Stimulated activated memory B cell treated with anti-CD40 and anti-IgM and Interleukin-4, amounts not matched to agents 10 μg/mL and 1 μg/mL and 100 μg/mL, for 72 hours (primary cell): ENCODE results near the gene SCD5.
"Not testable (repeated sequence)": the region's sequence is repeated elsewhere in the genome, so short reads cannot be mapped to it uniquely, and the experiment has no call there.

ENCODE experiments used
- ATAC-seq: fragments of 150-1000 bp; cut with Tn5 transposase; 2 replicates; pipeline ENCODE4 v1.10.0; 2021
- H3K27ac Mint-ChIP-seq: one replicate; pipeline ENCODE4 v1.8.0; 2022; ENCODE audit warnings: mild to moderate bottlenecking, mixed read lengths
- H3K27me3 Mint-ChIP-seq: one replicate; pipeline ENCODE4 v1.8.0; 2022; ENCODE audit warnings: mixed read lengths
- H3K36me3 Mint-ChIP-seq: one replicate; pipeline ENCODE4 v1.8.0; 2022; ENCODE audit warnings: mixed read lengths
- H3K4me1 Mint-ChIP-seq: one replicate; pipeline ENCODE4 v1.8.0; 2022; ENCODE audit warnings: mixed read lengths
- H3K4me3 Mint-ChIP-seq: one replicate; pipeline ENCODE4 v1.8.0; 2022; ENCODE audit warnings: mild to moderate bottlenecking, moderate library complexity, mixed read lengths
- H3K9me3 Mint-ChIP-seq: one replicate; pipeline ENCODE4 v1.8.0; 2022; ENCODE audit warnings: mixed read lengths

The SCD5 gene

DNA sequence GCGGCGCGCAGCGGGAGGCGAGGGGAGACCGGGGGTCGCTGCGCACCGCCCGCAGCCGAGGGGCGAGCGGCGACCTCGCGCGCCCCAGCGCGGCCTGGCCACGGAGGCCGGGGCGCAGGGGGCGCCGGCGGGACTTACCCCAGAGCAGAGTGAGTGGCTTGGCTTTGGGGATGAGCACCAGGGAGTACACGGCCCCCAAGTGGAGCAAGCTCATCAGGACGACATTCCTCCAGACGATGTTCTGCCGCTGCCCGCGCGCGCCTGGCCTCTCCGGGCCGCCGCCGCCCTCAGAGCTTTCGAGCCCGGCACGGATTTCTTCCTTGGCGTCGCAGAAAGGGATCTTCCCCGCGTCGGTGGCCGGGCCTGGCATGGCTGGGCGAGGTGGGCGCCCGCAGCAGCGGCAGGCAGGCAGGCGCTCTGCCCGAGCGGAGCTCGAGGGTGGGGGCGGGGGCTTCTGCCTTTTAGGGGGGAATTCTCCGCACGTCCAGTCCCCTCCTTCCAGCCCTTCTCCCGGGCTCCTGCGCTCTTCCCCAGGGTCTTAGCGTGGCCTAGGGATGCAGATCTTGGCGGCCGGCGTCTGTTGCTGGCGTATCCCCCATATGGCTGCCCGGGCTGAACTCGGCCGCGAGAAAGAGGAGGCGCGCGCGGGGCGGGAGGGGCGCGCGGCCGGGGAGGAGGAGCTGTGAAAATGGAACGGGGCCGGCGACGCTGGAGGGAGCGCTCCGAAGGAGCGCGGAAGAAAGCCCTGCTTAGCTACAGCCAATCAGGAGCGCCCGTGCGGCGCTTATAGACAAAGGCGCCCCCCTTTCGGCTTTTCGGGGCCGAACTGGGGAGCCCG, at the start of gene SCD5:
Gene SCD5 (minus strand): TSS at position 629 of the 838 bp plus-strand sequence. CDS start 259 bp downstream, at position 370.
- peaks cover 19% of the 10 kb centered on the region for H3K4me1 Mint-ChIP-seq
- H3K9me3 Mint-ChIP-seq = no peaks in the 10 kb centered on the region
- H3K27me3 Mint-ChIP-seq = peaks cover 72% of the 10 kb centered on the region
- no peaks in the 10 kb centered on the region for H3K36me3 Mint-ChIP-seq
- H3K27ac Mint-ChIP-seq = no peak within 1 kb of the TSS
- H3K4me3 Mint-ChIP-seq = peak within 1 kb of the TSS; percentile 81
- ATAC-seq = peak; percentile 79

DNA sequence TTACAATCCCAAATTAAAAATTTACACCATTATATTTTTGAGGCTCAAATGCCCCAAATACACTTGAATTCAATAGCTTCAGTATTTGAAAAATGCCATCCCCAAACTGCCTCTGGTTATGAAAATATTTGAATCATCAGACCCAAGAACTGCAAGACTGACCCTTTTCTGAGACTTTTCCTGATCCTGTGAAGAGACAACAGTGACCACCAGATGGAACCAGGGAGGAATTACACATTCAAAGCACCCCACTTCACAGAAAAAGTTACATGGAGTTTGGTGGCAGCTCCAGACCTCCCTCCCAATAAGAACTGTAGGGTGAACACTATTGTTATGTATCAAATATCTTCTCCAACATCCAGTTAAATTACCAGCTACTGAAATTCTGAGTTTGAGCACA, 44.0 kb upstream of the SCD5 start:
- Mint-ChIP-seq H3K4me1 (no peaks in the 10 kb centered on the region), H3K4me3 (no peak overlapping the region), H3K27ac (no peak overlapping the region), H3K36me3 (peaks cover 63% of the 10 kb centered on the region), H3K27me3 (no peaks in the 10 kb centered on the region), H3K9me3 (no peaks in the 10 kb centered on the region)
- ATAC-seq = no peak

DNA sequence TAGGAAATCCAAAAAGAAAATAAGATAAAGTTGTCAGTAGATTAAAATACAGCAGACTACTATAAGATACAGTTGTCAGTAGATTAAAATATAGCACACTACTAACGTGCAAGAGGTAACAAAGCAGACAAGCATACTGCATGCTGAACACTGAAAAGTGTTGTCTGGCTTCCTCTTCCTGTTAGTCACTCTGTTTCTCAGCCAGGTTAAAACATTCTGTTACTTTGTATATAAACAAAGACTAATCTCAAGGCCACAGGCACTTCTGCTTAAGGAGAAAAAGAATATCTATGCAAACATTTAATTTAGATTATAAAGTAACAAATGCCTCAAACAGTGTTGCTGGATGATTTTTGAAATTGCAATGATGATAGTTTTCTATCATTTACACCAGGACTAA, 41.0 kb upstream of the SCD5 start:
- Mint-ChIP-seq H3K9me3 (no peaks in the 10 kb centered on the region), H3K27ac (no peak overlapping the region), H3K4me1 (no peaks in the 10 kb centered on the region), H3K27me3 (no peaks in the 10 kb centered on the region), H3K36me3 (peaks cover 51% of the 10 kb centered on the region), H3K4me3 (no peak overlapping the region)
- ATAC-seq = no peak

DNA sequence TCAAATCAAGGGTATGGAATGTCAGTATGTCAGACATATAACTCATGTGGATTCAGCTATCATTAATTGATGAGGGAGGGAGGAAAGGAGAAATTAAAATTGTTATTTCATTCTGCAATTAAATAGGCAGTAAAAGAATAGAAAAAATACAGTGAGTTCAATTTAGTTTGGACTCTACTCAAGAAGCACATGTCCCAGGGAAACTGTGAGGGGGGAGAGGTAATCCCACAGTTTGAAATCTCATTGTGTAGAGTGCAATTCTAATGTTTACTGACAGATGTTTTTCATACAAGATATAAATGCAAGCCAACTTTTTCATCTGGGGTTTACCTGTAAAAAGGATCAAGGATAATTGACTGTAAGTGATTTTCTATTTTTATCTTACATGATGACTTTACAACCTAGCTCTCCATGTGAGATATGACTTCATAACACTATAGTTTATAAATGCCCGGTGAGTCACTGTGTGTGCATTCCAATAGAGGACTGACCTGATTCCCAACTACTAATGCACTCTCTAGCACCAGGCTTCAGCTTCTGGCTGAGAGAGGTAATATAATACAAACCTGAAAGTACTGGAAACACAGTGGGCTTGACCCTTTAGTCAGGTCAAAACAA, 35.2 kb upstream of the SCD5 start:
- Mint-ChIP-seq H3K4me3 (no peak overlapping the region), H3K9me3 (peaks cover 3% of the 10 kb centered on the region), H3K4me1 (no peaks in the 10 kb centered on the region), H3K27ac (no peak overlapping the region), H3K27me3 (no peaks in the 10 kb centered on the region), H3K36me3 (peaks cover 48% of the 10 kb centered on the region)
- ATAC-seq = no peak

DNA sequence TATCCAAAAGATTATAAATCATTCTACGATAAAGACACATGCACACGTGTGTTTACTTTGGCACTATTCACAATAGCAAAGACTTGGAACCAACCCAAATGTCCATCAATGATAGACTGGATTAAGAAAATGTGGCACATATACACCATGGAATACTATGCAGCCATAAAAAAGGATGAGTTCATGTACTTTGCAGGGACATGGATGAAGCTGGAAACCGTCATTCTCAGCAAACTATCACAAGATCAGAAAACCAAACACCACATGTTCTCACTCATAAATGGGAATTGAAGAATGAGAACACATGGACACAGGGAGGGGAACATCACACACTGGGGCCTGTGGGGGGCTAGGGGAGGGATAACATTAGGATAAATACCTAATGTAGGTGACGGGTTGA, 34.5 kb upstream of the SCD5 start:
- H3K4me3 Mint-ChIP-seq, ATAC-seq, H3K27me3 Mint-ChIP-seq, H3K27ac Mint-ChIP-seq, H3K4me1 Mint-ChIP-seq, H3K9me3 Mint-ChIP-seq: not testable (repeated sequence)
- peaks cover 48% of the 10 kb centered on the region for H3K36me3 Mint-ChIP-seq

DNA sequence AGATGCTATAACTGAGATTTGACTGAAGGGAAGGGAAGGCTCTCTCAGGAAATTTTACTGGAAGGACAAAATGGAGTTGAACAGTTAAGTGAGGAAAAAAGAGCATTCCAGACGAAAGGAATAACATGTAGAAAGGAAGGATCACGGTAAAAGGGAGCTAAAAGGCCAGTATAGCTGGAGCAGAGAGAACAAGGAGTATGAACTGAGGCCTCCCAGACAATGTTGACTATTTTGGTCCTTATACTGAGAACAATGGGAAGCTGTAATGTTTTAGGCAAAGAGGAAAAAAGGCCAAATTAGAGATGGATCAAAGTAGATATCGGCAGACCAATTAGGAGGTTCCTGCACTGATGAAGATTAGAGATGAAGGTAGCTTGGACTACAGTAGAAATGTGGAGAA, 26.8 kb upstream of the SCD5 start:
- no peak overlapping the region for H3K27ac Mint-ChIP-seq
- ATAC-seq = no peak
- no peaks in the 10 kb centered on the region for H3K4me1 Mint-ChIP-seq
- H3K9me3 Mint-ChIP-seq = no peaks in the 10 kb centered on the region
- peaks cover 52% of the 10 kb centered on the region for H3K36me3 Mint-ChIP-seq
- no peaks in the 10 kb centered on the region for H3K27me3 Mint-ChIP-seq
- no peak overlapping the region for H3K4me3 Mint-ChIP-seq

DNA sequence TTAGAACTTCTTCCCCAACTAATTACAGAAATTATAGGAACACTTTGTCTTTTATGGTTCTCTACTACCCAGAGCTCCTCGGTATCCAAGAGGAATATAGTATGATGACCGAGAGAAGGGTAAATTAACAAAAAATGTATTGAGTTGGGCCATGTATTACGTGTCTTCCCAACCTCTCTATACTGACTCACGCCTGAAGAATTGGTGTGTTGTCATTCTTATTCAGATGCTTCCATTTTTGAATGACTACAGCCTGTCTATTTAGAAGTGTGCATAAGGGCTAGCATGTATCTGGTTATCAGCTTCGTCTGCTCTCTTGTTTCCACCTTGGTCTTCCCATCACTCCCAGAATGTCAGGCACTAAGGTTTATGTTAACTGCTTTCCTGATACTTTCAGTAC, 24.5 kb upstream of the SCD5 start:
- no peak for ATAC-seq
- Mint-ChIP-seq H3K27ac (no peak overlapping the region), H3K36me3 (peaks cover 70% of the 10 kb centered on the region)

DNA sequence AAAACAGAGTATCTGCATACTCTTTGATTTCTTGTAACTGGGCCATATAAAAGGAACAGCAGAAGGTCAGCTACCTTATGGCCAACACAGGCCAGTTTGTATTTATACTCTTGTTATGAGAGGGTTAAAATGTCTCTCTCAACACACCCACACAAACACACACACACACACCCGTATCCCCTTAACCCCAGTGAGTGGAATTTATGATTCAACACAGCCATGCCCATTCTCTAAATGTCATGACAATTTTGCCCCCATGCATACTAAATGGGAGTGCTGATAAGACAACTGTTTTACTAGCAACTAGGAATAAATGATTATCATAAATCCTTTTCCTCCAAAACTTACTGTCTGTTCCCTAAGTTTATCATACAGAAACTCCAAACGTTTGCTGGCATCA, 22.1 kb upstream of the SCD5 start:
- H3K4me3 Mint-ChIP-seq = no peak overlapping the region
- H3K27ac Mint-ChIP-seq = no peak overlapping the region
- no peaks in the 10 kb centered on the region for H3K4me1 Mint-ChIP-seq
- H3K36me3 Mint-ChIP-seq = peaks cover 67% of the 10 kb centered on the region
- no peaks in the 10 kb centered on the region for H3K9me3 Mint-ChIP-seq
- ATAC-seq = no peak
- no peaks in the 10 kb centered on the region for H3K27me3 Mint-ChIP-seq

More for the DNA sequence above, 24.5 kb upstream of the SCD5 start:
- H3K27me3 Mint-ChIP-seq = no peaks in the 10 kb centered on the region
- no peaks in the 10 kb centered on the region for H3K4me1 Mint-ChIP-seq
- no peaks in the 10 kb centered on the region for H3K9me3 Mint-ChIP-seq
- H3K4me3 Mint-ChIP-seq = no peak overlapping the region

DNA sequence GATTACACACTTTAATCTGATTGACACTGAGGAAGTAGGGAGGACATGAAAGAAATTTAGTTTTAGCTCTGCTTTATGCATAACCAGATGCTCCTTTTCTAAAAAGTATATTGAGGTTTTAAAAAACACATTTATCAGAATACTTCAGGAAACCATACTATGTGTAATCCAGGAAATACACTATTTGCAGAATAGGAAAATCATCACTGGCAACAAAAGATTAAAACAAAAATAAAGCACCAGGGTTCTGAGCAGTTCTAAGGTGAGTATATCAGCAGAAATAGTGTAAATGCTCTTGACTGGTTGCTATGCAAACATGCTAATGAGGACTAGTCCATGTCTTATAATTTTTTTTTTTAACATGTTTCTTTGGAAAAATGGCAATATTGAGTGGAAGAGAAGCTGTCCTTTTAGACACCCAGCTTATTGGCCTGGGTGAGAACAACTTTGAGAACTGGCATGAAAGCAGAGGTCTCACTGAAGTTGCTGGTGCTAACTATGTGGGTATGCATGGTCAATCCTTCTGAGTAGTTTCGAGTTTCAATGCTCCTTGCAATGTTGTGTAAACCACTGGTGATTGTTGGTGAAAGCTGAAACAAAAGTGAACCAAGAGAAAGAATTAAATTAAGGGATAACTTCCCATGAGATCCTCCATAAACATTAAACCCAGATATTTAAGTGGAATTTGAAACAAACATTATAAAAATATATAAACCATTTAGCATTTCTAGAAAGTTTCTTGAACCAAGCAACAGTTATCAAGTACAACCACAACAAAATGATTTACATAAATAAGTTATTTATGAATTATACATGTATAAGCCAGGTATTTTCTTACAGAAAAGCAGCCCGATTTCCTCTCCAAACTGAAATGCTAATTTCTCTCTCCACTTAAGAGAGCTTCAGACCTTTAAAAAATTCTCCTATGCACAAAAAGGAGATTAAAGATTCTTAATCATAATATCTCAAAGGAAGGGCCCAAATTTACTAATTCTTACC, 20.4 kb upstream of the SCD5 start:
- H3K4me3 Mint-ChIP-seq = no peak overlapping the region
- H3K27me3 Mint-ChIP-seq = no peaks in the 10 kb centered on the region
- H3K9me3 Mint-ChIP-seq = no peaks in the 10 kb centered on the region
- no peak overlapping the region for H3K27ac Mint-ChIP-seq
- ATAC-seq = no peak
- H3K36me3 Mint-ChIP-seq = peaks cover 55% of the 10 kb centered on the region
- no peaks in the 10 kb centered on the region for H3K4me1 Mint-ChIP-seq

DNA sequence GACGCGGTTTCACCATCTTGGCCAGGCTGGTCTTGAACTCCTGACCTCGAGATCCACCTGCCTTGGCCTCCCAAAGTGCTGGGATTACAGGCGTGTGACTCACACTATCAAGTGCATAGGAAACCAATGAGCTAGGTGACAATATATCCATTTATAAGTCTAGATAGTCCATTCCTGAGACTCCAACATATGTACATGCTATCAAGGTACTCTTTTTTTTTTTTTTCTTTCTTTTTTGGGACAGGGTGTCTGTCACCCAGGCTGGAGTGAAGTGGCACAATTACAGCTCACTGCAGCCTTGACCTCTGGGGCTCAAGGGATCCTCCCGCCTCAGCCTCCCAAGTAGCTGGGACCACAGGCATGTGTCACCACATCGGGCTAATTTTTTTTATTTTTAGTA, 18.3 kb upstream of the SCD5 start:
- H3K27ac Mint-ChIP-seq, H3K27me3 Mint-ChIP-seq, H3K4me3 Mint-ChIP-seq, ATAC-seq, H3K4me1 Mint-ChIP-seq, H3K9me3 Mint-ChIP-seq: not testable (repeated sequence)
- peaks cover 39% of the 10 kb centered on the region for H3K36me3 Mint-ChIP-seq

DNA sequence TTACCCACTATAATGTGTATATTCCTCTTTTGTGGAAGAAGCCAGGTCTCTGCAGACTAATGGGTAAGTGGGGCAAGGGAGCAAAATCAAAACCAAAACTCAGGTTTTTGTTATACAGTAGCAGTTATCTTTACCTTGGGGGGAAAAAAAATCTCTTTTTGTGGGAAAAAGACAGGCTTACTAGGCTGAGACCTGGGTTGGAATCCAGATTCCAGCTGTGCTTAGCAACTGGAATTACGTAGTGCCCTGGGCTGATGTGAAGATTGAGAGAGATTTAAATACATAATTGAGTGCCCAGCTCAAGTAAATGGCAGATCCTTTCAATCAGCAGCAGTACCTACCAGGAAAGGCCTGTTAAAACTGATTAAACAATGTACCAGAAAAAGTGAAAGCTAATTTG, 15.4 kb upstream of the SCD5 start:
- Mint-ChIP-seq H3K4me1 (no peaks in the 10 kb centered on the region), H3K27ac (no peak overlapping the region), H3K27me3 (no peaks in the 10 kb centered on the region), H3K9me3 (no peaks in the 10 kb centered on the region), H3K4me3 (no peak overlapping the region), H3K36me3 (peaks cover 17% of the 10 kb centered on the region)
- no peak for ATAC-seq

DNA sequence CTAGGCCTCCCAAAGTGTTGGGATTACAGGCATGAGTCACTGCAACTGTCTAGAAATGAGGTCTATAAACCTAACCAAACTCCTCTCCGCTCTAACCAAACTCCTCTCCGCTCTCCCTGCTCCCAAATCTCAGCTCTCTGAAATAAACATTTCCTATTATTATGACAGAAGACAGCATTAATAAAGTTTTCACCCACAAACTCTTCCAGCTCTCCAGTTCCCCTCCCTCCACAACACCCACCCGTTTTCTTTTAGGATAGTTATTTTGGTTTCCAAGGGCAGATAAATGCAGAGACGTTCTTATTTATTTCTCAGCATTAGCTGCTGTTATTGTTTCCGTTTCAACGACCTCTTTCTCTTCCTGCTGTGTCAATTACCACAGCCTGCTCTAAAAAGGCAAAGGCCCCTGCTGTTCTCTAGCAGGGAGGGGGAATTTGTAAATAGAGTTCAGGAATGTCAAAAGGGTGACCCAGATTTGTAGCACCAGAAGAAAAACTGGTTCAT, 13.3 kb upstream of the SCD5 start:
- Mint-ChIP-seq H3K36me3 (peaks cover 3% of the 10 kb centered on the region), H3K4me3 (no peak overlapping the region), H3K27ac (no peak overlapping the region), H3K9me3 (peaks cover 3% of the 10 kb centered on the region), H3K4me1 (no peaks in the 10 kb centered on the region), H3K27me3 (no peaks in the 10 kb centered on the region)
- ATAC-seq = no peak

DNA sequence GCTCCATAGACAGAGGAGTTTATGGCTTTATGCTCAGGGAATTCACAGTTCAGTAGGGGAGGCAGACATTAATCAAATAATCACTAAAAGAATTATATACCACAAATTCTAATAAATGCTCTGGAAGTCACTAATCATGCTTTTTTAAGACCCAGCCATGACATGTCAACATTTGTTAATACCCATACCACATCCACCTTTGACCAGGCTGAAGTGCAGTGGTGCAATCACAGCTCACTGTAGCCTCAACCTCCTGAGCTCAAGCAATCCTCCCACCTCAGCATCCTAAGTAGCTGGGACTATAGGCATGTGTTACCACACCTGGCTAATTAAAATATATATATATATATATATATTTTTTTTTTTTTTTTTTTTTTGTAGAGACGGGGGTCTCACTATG, 12.8 kb upstream of the SCD5 start:
- no peak overlapping the region for H3K4me3 Mint-ChIP-seq
- no peaks in the 10 kb centered on the region for H3K4me1 Mint-ChIP-seq
- H3K9me3 Mint-ChIP-seq = peaks cover 3% of the 10 kb centered on the region
- H3K27me3 Mint-ChIP-seq = no peaks in the 10 kb centered on the region
- H3K27ac Mint-ChIP-seq = no peak overlapping the region
- ATAC-seq = no peak
- no peaks in the 10 kb centered on the region for H3K36me3 Mint-ChIP-seq

DNA sequence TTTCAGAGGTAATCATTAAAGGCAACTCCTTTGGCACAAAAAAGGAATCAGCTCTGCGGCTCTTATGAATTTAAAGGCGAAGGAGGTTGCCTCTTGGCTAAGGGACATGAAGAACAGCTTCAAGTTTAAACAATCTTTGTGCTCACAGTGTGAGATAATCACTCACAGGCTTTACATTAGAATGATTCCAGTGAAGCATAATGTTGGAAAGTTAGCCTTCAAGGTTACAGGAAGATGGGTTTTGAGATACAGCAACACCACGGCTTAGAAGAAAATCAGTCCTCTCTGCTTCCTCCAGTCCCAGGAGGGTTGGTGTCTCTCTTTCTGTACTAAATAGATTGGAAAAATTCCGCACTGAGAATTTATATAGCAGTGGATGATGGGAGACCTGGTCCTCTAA, 11.6 kb upstream of the SCD5 start:
- no peaks in the 10 kb centered on the region for H3K36me3 Mint-ChIP-seq
- H3K27me3 Mint-ChIP-seq = no peaks in the 10 kb centered on the region
- no peak overlapping the region for H3K27ac Mint-ChIP-seq
- no peak for ATAC-seq
- no peaks in the 10 kb centered on the region for H3K4me1 Mint-ChIP-seq
- peaks cover 3% of the 10 kb centered on the region for H3K9me3 Mint-ChIP-seq
- no peak overlapping the region for H3K4me3 Mint-ChIP-seq

DNA sequence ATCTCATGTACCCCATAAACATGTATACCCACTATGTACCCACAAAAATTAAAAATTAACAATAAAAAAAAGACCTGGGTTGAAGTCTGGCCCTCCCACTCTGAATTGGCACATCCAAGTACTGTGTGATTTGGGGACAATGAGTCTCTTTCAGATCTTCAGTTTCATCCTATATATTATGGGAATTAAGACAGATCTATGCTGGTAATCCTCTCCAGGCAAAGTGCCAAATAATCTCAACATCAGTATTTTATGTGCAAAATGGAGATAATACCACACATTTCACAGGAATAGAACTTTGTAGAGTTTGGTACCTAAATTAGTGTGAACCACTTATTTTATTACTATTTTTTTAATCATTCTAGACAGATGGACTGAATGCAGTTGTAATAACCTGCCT, 11.0 kb upstream of the SCD5 start:
- Mint-ChIP-seq H3K27me3 (no peaks in the 10 kb centered on the region), H3K4me3 (no peak overlapping the region), H3K36me3 (no peaks in the 10 kb centered on the region), H3K27ac (no peak overlapping the region), H3K9me3 (peaks cover 3% of the 10 kb centered on the region), H3K4me1 (no peaks in the 10 kb centered on the region)
- ATAC-seq = no peak
